Pancreas (tissue), 10 donors: ENCODE data around the gene HNRNPDL. TPM values are rescaled to one million over a fixed set of nuclear protein-coding genes. Genes with fewer than 3 reads are reported as not detected.

Source experiments
- ATAC-seq, 4 donors: fragments of 200-7000 bp; cut with Tn5 transposase; one replicate each; pipeline versions ENCODE4 v1.8.0 to v1.9.1; 2020; ENCODE audit warnings: mild to moderate bottlenecking in 4 of 4, moderate library complexity in 4 of 4
- DNase-seq, 6 donors: peaks; one replicate each; pipeline ENCODE4 v3.0.0-alpha.2; 2020
- FAIRE-seq: peaks from 2 replicates; lab custom pipeline; 2012; peaks lifted over from hg19 to GRCh38; lab: Jason Lieb, UNC
- H3K27ac ChIP-seq, 4 donors: fragments of 200-600 bp; sonication (generic); 1 replicate in 3 of 4; 2 replicates in 1 of 4; pipeline versions ENCODE4 v1.5.0 to v1.8.0; 2020
- H3K27me3 ChIP-seq, 4 donors: fragments of 200-600 bp; one replicate each; pipeline ENCODE4 v1.8.0; 2021
- H3K36me3 ChIP-seq, 3 donors: fragments of 200-600 bp; sonication (generic) in 1 of 3; one replicate each; pipeline versions ENCODE4 v1.5.0 to v1.8.0; 2020 to 2021
- H3K4me1 ChIP-seq, 3 donors: fragments of 200-600 bp; one replicate each; pipeline ENCODE4 v1.8.0; 2021
- H3K4me3 ChIP-seq, 4 donors: fragments of 200-600 bp; sonication (generic) in 2 of 4; one replicate each; pipeline versions ENCODE4 v1.5.0 to v1.8.0; 2020 to 2021
- H3K9me3 ChIP-seq, 4 donors: fragments of 200-600 bp; one replicate each; pipeline ENCODE4 v1.8.0; 2021
- whole genome bisulfite sequencing, 2 donors: extraction: QIAGEN DNeasy Blood & Tissue Kit; methylation state at CpG; one replicate each; pipeline ENCODE4 v1.1.7; 2013; 5-methylcytosine and 5-hydroxymethylcytosine counted together
- intact Hi-C, 3 donors: fragments of 100-400 bp; cut with DNase I; formaldehyde crosslinking; loops; one replicate each; pipeline versions ENCODE4 v1.11.1 to v1.14.2; 2022
- polyA plus RNA-seq, 2 donors: library from polyadenylated mRNA; stranded (reverse); fragments of 200-250 nt; gene quantifications; one replicate each; pipeline ENCODE4 v1.2.3, GENCODE V29; 2013
- total RNA-seq, 6 donors: library from RNA; stranded (reverse); fragmentation: NEBNext Ultra II Directional in 4 of 6; extraction: Animal tissue kit (Norgen Biotek cat#: 25700) in 4 of 6; gene quantifications; one replicate each; pipeline versions ENCODE4 v1.2.1 to v1.2.4, GENCODE V29; 2021 to 2023
- TF ChIP-seq, protein P1 (sequence below), 4 donors: fragments of 200-600 bp; sonication (generic) in 3 of 4; IDR thresholded peaks; one replicate each; pipeline versions ENCODE4 v1.5.0 to v1.8.0; 2021; ENCODE audit warnings: antibody characterized with exemption in 4 of 4
- donor health status: healthy with polysubstance abuse.
- donor health status: DM: no; HTN: no; CAD: no; lungs with moderate emphysema.
- donor health status: DM: no; HTN: no; CAD: no.
- donor health status: control.
- donor health status: control.
- donor health status: Bipolar disorder and iron deficiency.
- donor health status: DM: yes; HTN: yes; CAD: no.
- donor health status: DM: no; HTN: no; CAD: no.
- donor health status: DM: no; HTN: no; CAD: no.
- donor health status: DM: yes; HTN: yes; CAD: no.

HNRNPDL gene
- total and polyA plus RNA-seq, 8 donors: 56.6 to 210 (median 99.4) TPM

DNA sequence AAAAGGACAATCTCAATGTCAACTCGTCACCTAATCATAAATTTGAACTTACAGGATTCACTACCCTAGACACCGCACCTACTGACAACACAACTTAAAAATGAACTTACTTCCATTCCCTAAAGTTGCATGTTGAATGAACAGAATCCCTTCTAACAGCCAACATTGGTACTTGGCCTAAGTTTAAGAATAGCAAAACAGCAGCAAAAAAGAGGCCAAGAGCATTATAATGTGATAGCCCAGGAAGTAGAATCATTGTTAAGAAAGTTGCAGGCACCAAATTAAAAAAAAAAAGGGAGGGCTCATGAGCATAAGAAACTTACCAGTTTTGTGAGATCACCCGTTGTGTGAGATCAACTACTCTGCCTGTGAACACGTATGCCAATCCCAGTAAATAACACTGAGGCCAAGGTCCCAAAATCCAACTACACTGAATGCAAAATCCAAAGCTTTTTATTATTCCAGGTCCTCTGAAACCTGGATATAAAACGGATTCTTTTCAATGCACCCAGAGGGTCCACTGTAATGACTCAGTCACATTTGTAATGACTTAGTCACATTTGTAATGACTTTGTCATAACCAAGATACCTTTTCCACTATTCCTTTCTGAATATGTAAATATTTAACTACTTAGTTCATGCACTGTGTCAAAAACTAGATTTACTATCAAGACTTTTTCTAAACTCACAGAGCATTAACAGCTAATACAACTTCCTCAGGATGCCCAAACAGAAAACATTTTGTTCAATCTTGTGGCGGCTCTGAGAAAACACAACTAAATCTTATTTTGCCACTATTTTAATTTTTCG, 6.8 kb downstream of the HNRNPDL start:
- DNase-seq (no peak), FAIRE-seq (no peak), ATAC-seq (no peak)
- intact Hi-C loops: loop anchor here in 1 of 3 donors (10.0 kb wide), 1 partner anchor 49 kb away; the partner anchor contains the start of gene HNRNPD
- Histone ChIP-seq H3K4me3 (no peak overlapping the region), H3K4me1 (peaks cover 8 to 21% (median 9%) of the 10 kb centered on the region in 3 donors), H3K27me3 (no peaks in the 10 kb centered on the region), H3K9me3 (no peaks in the 10 kb centered on the region), H3K27ac (no peak overlapping the region), H3K36me3 (peaks cover 4 to 38% (median 27%) of the 10 kb centered on the region in 3 donors)
- TF ChIP-seq, protein P1, sequence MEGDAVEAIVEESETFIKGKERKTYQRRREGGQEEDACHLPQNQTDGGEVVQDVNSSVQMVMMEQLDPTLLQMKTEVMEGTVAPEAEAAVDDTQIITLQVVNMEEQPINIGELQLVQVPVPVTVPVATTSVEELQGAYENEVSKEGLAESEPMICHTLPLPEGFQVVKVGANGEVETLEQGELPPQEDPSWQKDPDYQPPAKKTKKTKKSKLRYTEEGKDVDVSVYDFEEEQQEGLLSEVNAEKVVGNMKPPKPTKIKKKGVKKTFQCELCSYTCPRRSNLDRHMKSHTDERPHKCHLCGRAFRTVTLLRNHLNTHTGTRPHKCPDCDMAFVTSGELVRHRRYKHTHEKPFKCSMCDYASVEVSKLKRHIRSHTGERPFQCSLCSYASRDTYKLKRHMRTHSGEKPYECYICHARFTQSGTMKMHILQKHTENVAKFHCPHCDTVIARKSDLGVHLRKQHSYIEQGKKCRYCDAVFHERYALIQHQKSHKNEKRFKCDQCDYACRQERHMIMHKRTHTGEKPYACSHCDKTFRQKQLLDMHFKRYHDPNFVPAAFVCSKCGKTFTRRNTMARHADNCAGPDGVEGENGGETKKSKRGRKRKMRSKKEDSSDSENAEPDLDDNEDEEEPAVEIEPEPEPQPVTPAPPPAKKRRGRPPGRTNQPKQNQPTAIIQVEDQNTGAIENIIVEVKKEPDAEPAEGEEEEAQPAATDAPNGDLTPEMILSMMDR (IDR thresholded peaks at IDR 0.05): no peak
- 90 to 92% methylated on average over 7 of the region's 7 CpGs for WGBS, 2 donors

DNA sequence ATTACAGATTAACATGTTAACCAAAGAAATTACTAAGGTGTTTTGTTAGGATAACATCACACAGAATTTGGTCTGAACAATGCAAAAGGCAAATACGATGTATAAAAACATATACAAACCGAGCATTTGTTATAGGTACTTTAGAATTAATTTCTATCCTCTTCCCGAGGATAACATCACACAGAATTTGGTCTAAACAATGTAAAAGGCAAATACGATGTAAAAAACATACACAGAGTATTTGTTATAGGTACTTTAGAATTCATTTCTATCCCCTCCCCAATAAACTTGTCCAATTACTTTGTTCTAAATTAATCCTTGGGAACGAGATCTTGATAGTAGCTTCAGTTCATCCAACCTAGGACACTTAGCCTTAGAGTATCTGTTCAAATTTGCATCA, 7.6 kb downstream of the HNRNPDL start:
- no peak overlapping the region for H3K27ac ChIP-seq
- WGBS, 2 donors: 87 to 96% methylated on average over 5 of the region's 5 CpGs
- FAIRE-seq: no peak

DNA sequence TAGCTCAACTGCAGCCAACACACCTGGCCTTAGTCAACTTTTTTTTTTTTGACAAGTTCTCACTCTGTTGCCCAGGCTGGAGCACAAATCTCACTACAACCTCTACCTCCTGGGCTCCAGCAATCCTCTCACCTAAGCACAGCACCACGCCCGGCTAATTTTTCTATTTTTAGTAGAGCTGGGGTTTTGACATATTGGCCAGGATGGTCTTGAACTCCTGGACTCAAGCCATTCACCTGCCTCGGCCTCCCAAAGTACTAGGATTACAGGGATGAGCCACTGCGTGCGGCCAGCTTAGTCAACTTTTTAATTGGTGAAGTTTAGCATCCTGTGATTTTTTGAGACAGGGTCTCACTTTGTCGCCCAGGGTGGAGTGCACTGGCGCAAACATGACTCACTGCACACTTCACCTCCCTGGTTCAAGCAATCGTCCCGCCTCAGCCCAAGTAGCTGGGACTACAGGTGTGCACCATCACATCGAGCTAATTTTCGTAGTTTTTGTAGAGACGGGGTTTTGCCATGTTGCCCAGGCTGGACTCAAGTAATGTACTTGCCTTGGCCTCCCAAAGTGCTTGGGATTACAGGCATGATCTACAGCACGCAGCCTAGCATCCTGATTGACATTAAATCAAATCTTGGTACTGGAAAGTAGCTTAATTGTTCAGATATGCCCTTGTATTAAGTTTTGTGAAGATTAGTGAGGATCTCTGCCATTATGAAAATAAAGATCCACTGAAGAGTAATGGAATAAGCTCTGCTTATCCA, 8.3 kb downstream of the HNRNPDL start:
- intact Hi-C loops: loop anchor here in 1 of 3 donors (10.0 kb wide), 1 partner anchor 47 kb away; the partner anchor contains the start of gene HNRNPD

More for the DNA sequence above, 7.6 kb downstream of the HNRNPDL start:
- peaks cover 4 to 38% (median 27%) of the 10 kb centered on the region in 3 donors for H3K36me3 ChIP-seq
- ATAC-seq: no peak
- TF ChIP-seq, protein P1 (IDR thresholded peaks at IDR 0.05): no peak
- intact Hi-C loops: loop anchor here in 1 of 3 donors (10.0 kb wide), 1 partner anchor 48 kb away; the partner anchor contains the start of gene HNRNPD
- no peaks in the 10 kb centered on the region for H3K9me3 ChIP-seq
- no peak for DNase-seq
- H3K4me1 ChIP-seq: peaks cover 8 to 14% (median 9%) of the 10 kb centered on the region in 3 donors
- H3K4me3 ChIP-seq: no peak overlapping the region
- H3K27me3 ChIP-seq: no peaks in the 10 kb centered on the region

DNA sequence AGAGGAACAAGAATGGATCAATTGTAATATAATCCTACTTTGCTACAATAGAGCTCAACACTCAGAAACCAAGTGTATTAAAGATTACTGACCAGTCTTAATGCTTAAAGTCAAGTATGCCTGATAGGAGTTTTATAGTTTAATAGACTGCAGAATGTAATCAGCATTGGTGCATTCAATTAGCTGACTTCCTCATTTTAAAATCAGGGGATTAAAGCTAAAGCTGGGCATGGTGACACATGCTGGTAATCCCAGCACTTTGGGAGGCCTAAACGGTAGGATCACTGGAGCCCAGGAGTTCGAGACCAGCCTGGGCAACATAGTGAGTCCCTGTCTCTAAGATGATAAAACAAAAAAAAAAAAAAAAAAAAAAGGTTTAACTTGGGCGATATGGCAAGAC, 10.8 kb downstream of the HNRNPDL start:
- FAIRE-seq: no peak

More for the DNA sequence above, 8.3 kb downstream of the HNRNPDL start:
- WGBS, 2 donors: 77 to 85% methylated on average over 13 of the region's 13 CpGs
- DNase-seq: peak in 1 of 6 donors; percentile 12
- H3K27ac ChIP-seq: no peak overlapping the region
- no peak for FAIRE-seq
- peaks cover 4 to 34% (median 27%) of the 10 kb centered on the region in 3 donors for H3K36me3 ChIP-seq
- TF ChIP-seq, protein P1 (IDR thresholded peaks at IDR 0.05): no peak
- ATAC-seq: peak in 2 of 4 donors; percentile 19 to 21
- no peaks in the 10 kb centered on the region for H3K9me3 ChIP-seq
- H3K27me3 ChIP-seq: no peaks in the 10 kb centered on the region
- peaks cover 5 to 8% (median 5%) of the 10 kb centered on the region in 3 donors for H3K4me1 ChIP-seq
- no peak overlapping the region for H3K4me3 ChIP-seq

More for the DNA sequence above, 10.8 kb downstream of the HNRNPDL start:
- intact Hi-C loops: no loop called here
- WGBS, 2 donors: 57 to 82% methylated on average over 3 of the region's 3 CpGs
- DNase-seq: no peak
- H3K4me1 ChIP-seq: no peaks in the 10 kb centered on the region
- no peak for ATAC-seq
- H3K27ac ChIP-seq: no peak overlapping the region
- H3K36me3 ChIP-seq: peaks cover 0 to 10% (median 9%) of the 10 kb centered on the region in 3 donors
- H3K27me3 ChIP-seq: no peaks in the 10 kb centered on the region
- no peaks in the 10 kb centered on the region for H3K9me3 ChIP-seq
- TF ChIP-seq, protein P1 (IDR thresholded peaks at IDR 0.05): no peak
- no peak overlapping the region for H3K4me3 ChIP-seq
